Panc1 (cell line): ENCODE measurements around the gene TTC28. TPM values are rescaled to one million over a fixed set of nuclear protein-coding genes. Genes with fewer than 3 reads are reported as not detected.

Experiments
- ATAC-seq: fragments of 200-7000 bp; cut with Tn5 transposase; 2 replicates; pipeline ENCODE4 v1.9.1; 2020; ENCODE audit warnings: mild to moderate bottlenecking, moderate library complexity
- BruUV-seq: library from RNA; stranded (reverse); fragments of 400-500 nt; replicated peaks from 2 replicates; lab custom pipeline; 2021; lab: Mats Ljungman, UMichigan
- CTCF ChIA-PET: fragments of 300-600 bp; sonication (Branson Sonifier 250); formaldehyde crosslinking; loops from one replicate; lab custom pipeline; 2022; ENCODE audit warnings: antibody characterized with exemption; lab: Charles Lee
- POLR2A ChIA-PET: fragments of 300-600 bp; sonication (Branson Sonifier 250); formaldehyde crosslinking; loops from one replicate; lab custom pipeline; 2022; ENCODE audit warnings: antibody characterized with exemption; lab: Charles Lee
- DNase-seq: peaks from one replicate; pipeline ENCODE4 v3.0.0-alpha.2; 2010; ENCODE audit warnings: low read depth, low spot score
- H3K27ac ChIP-seq: 2 replicates; pipeline ENCODE4 v1.5.1; 2011; ENCODE audit warnings: mild to moderate bottlenecking, low read length, inconsistent platforms
- H3K27me3 ChIP-seq: fragments of 200-500 bp; sonication (Bioruptor generic); 2 replicates; pipeline ENCODE4 v1.6.0; 2014; ENCODE audit warnings: low read length, inconsistent platforms; ENCODE audit not compliant: control insufficient read depth, insufficient read depth
- H3K36me3 ChIP-seq: fragments of 200-500 bp; sonication (Bioruptor generic); 2 replicates; pipeline ENCODE4 v1.5.1; 2014; ENCODE audit warnings: inconsistent platforms, mild to moderate bottlenecking, low read length, moderate library complexity; ENCODE audit not compliant: control insufficient read depth, insufficient read depth
- H3K4me1 ChIP-seq: 2 replicates; pipeline ENCODE4 v1.5.1; 2011; ENCODE audit warnings: inconsistent platforms, mild to moderate bottlenecking, low read length, moderate library complexity; ENCODE audit not compliant: control insufficient read depth, insufficient read depth
- H3K4me3 ChIP-seq, 2 experiments: 2 replicates each; pipeline ENCODE4 v1.5.1; 2011 to 2012; ENCODE audit warnings: low read depth in 2 of 2, low read length in 2 of 2, mild to moderate bottlenecking in 2 of 2, inconsistent platforms in 1 of 2, moderate library complexity in 1 of 2
- H3K9me3 ChIP-seq: fragments of 200-500 bp; sonication (Bioruptor generic); 2 replicates; pipeline ENCODE4 v1.5.1; 2014; ENCODE audit warnings: low read depth, mild to moderate bottlenecking, inconsistent platforms, low read length, moderate library complexity; ENCODE audit not compliant: control insufficient read depth, insufficient read depth
- POLR2AphosphoS5 ChIP-seq: IDR thresholded peaks from 2 replicates; pipeline ENCODE4 v1.6.1; 2012; ENCODE audit warnings: mild to moderate bottlenecking, low read depth, low read length, moderate library complexity
- SIN3A ChIP-seq: IDR thresholded peaks from 2 replicates; pipeline ENCODE4 v1.6.1; 2012; ENCODE audit warnings: low read depth, mild to moderate bottlenecking, low read length, moderate library complexity, borderline replicate concordance; ENCODE audit not compliant: insufficient read depth
- TCF7L2 ChIP-seq: IDR thresholded peaks from 2 replicates; pipeline ENCODE4 v1.6.1; 2011; ENCODE audit warnings: mild to moderate bottlenecking, low read depth, low read length, inconsistent platforms
- in situ Hi-C: cut with HindIII; loops from 2 replicates; pipeline ENCODE4 v1.10.0; 2016; ENCODE audit warnings: low sequenced_read_pairs, low pct_unique_long_range_greater_than_20kb
- intact Hi-C: fragments of 100-400 bp; cut with micrococcal nuclease; formaldehyde crosslinking; loops from one replicate; pipeline ENCODE4 v1.10.0; 2022; ENCODE audit not compliant: unreplicated experiment
- total RNA-seq: library from RNA; stranded (reverse); gene quantifications from one replicate; pipeline ENCODE4 v1.2.1, GENCODE V29; 2021; ENCODE audit not compliant: unreplicated experiment
- TF ChIP-seq, protein P1 (sequence below): fragments of 450-650 bp; IDR thresholded peaks from 2 replicates; pipeline ENCODE4 v1.5.1; 2017; ENCODE audit warnings: mild to moderate bottlenecking
- TF ChIP-seq, protein P2 (sequence below), 2 experiments: IDR thresholded peaks; 2 replicates each; pipeline ENCODE4 v1.6.1; 2011 to 2012; ENCODE audit warnings: low read depth in 2 of 2, control low read depth in 1 of 2, low read length in 1 of 2, mild to moderate bottlenecking in 1 of 2, moderate library complexity in 1 of 2; ENCODE audit not compliant: insufficient read depth in 1 of 2

TTC28 gene
- total RNA-seq, 1 experiment from 2014 or later: 24.8 TPM

DNA sequence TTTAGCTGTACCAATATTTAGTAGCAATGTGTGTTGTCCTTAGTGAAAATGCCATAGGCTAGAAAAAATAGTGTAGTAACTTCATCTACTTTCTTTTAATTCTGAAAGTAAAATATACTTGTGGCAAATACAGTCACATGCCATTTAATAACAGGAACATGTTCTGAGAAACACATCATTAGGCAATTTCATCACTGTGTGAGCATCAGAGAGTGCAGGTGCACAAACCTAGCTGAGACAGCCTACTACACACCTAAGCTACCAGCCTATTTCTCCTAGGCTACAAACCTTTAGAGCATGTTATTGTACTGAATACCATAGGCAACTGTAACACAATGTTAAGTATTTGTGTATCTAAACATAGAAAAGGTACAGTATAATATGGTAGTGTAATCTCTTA lies 633.5 kb downstream of the TTC28 start:
- Histone ChIP-seq H3K27ac (no peak overlapping the region), H3K4me1 (no peaks in the 10 kb centered on the region), H3K36me3 (no peaks in the 10 kb centered on the region), H3K27me3 (no peaks in the 10 kb centered on the region), H3K9me3 (no peaks in the 10 kb centered on the region), H3K4me3 (no peak overlapping the region)
- TF ChIP-seq, protein P1, sequence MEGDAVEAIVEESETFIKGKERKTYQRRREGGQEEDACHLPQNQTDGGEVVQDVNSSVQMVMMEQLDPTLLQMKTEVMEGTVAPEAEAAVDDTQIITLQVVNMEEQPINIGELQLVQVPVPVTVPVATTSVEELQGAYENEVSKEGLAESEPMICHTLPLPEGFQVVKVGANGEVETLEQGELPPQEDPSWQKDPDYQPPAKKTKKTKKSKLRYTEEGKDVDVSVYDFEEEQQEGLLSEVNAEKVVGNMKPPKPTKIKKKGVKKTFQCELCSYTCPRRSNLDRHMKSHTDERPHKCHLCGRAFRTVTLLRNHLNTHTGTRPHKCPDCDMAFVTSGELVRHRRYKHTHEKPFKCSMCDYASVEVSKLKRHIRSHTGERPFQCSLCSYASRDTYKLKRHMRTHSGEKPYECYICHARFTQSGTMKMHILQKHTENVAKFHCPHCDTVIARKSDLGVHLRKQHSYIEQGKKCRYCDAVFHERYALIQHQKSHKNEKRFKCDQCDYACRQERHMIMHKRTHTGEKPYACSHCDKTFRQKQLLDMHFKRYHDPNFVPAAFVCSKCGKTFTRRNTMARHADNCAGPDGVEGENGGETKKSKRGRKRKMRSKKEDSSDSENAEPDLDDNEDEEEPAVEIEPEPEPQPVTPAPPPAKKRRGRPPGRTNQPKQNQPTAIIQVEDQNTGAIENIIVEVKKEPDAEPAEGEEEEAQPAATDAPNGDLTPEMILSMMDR: no peak
- TF ChIP-seq, protein P2, sequence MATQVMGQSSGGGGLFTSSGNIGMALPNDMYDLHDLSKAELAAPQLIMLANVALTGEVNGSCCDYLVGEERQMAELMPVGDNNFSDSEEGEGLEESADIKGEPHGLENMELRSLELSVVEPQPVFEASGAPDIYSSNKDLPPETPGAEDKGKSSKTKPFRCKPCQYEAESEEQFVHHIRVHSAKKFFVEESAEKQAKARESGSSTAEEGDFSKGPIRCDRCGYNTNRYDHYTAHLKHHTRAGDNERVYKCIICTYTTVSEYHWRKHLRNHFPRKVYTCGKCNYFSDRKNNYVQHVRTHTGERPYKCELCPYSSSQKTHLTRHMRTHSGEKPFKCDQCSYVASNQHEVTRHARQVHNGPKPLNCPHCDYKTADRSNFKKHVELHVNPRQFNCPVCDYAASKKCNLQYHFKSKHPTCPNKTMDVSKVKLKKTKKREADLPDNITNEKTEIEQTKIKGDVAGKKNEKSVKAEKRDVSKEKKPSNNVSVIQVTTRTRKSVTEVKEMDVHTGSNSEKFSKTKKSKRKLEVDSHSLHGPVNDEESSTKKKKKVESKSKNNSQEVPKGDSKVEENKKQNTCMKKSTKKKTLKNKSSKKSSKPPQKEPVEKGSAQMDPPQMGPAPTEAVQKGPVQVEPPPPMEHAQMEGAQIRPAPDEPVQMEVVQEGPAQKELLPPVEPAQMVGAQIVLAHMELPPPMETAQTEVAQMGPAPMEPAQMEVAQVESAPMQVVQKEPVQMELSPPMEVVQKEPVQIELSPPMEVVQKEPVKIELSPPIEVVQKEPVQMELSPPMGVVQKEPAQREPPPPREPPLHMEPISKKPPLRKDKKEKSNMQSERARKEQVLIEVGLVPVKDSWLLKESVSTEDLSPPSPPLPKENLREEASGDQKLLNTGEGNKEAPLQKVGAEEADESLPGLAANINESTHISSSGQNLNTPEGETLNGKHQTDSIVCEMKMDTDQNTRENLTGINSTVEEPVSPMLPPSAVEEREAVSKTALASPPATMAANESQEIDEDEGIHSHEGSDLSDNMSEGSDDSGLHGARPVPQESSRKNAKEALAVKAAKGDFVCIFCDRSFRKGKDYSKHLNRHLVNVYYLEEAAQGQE (IDR thresholded peaks at IDR 0.05; ENCODE audit: insufficient read depth in 1 of 2, low read depth in 2 of 2, low read length in 1 of 2): no peak
- TF ChIP-seq SIN3A: no peak
- no peak for TF ChIP-seq POLR2AphosphoS5
- TF ChIP-seq TCF7L2: no peak
- no peak for DNase-seq
- BruUV-seq: no TSS peak
- ChIA-PET POLR2A (no interaction called here), CTCF (no interaction called here)
- intact Hi-C loops: no loop called here
- in situ Hi-C loops: no loop called here
- no peak for ATAC-seq

DNA sequence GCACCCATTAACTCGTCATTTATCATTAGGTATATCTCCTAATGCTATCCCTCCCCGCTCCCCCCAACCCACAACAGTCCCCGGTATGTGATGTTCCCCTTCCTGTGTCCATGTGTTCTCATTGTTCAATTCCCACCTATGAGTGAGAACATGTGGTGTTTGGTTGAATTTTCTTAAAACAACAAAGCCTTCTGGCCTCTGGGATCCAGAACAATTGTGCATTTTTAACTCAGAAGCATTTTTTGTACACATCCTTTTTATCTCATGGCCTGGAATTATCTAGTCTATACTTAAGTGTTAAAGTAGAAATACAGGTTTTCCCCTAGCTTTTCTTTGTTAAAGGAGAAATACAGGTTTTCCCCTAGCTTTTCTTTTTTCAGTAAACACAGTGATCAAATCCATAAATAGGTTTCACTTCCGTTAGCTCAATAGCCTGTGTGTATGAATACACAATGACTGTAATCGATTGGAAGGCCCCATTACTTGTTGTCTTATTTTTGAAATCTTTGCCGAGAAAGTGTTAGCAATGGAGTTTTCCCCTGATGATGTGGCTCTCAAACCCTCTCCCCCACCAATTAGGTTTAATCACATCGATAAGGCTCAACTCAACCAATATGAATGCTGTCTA lies 635.0 kb downstream of the TTC28 start:
- Histone ChIP-seq H3K9me3 (no peaks in the 10 kb centered on the region), H3K27me3 (no peaks in the 10 kb centered on the region), H3K4me1 (no peaks in the 10 kb centered on the region), H3K4me3 (no peak overlapping the region), H3K27ac (no peak overlapping the region), H3K36me3 (no peaks in the 10 kb centered on the region)
- TF ChIP-seq POLR2AphosphoS5 (no peak), SIN3A (no peak), TCF7L2 (no peak)
- TF ChIP-seq, protein P2 (IDR thresholded peaks at IDR 0.05; ENCODE audit: insufficient read depth in 1 of 2, low read depth in 2 of 2, low read length in 1 of 2): no peak
- TF ChIP-seq, protein P1: no peak
- ATAC-seq (no peak), DNase-seq (no peak)
- in situ Hi-C loops (no loop called here), intact Hi-C loops (no loop called here)
- BruUV-seq: no TSS peak
- POLR2A ChIA-PET: no interaction called here
- CTCF ChIA-PET: no interaction called here
